NCI-H446 (cell line): ENCODE data around the gene DBI.
A peak's percentile ranks its signal among the peaks of the same experiment; 100 is the strongest.
"Not testable (repeated sequence)": the region's sequence is repeated elsewhere in the genome, so short reads cannot be mapped to it uniquely, and the experiment has no call there.

Experiments used
- DNase-seq, 2 experiments: peaks; one replicate each; lab custom pipeline; 2025; lab: John Stamatoyannopoulos, UW

The DBI gene

DNA sequence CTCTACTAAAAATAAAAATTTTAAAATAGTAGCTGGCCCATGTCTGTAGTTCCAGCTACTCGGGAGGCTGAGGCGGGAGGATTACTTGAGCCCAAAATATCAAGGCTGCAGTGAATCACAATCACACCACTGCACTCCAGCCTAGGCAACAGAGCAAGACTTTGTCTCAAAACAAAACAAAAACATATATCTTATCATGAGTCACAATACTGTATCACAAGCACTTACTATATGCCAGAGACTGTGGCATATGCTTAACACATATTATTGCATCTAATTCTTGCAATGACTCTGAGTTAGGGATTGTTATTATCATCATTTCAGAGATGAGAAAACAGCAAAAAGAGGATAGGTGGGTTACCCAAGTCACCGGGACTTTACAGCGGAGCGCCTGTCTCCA is 35.3 kb downstream of the DBI start:
- DNase-seq, result no peak

DNA sequence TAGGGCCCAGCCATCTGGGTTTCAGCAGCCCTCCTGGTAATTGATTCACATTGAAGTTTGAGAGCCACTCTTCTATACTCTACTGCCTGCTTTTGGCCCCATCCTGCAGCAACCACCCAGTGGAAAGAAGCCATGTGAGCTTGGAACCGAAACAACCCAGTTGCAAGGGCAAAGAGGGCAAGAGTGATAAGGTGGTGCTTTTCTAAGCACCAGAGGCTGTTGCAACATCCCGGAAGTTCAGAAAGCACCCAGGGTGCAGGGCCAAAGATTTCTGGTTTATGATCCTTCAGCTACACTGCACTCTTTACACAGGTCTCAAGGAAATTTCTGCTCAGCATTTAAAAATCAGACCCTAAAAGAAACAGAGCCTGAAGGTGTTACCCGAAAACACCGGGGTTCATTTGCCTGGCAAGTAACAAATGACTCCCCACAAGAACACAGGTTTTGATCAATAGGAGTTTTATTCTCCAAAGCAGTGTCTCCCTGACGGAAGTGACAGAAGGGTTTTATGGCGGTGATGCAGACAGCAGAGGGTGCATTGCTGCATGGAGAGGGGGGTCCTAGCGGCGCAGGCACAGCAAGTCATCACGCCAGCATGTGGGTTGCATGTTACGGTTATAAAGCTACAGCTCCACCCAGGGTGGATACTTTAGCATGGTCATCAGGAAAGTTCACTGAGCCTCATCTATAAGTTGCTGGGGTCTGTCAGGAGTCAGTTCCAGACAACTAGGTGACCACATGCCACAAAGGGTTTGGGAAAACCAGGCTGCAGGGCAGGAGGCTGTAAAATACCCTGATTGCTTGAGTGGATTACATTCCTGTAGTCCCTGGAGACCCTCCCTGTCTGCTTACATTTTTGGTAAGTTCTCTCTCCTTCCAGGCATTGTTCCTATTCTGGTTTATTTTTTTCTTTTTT is 36.1 kb downstream of the DBI start:
- DNase-seq, result no peak

DNA sequence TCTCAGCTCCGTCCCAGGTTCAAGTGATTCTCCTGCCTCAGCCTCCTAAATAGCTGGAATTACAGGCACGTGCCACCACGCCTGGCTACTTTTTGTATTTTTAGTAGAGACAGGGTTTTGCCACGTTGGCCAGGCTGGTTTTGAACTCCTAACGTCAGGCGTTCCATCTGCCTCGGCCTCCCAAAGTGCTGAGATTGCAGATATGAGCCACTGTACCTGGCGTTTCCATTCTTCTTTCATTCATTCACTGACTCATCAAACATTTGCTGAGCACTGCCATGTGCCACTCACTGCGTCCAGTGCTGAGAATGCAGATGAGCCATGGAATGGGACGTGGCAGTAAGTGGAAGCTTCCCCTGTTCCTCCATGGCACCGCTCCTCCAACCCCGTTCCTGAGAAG is 36.8 kb downstream of the DBI start:
- not testable (repeated sequence) for DNase-seq

DNA sequence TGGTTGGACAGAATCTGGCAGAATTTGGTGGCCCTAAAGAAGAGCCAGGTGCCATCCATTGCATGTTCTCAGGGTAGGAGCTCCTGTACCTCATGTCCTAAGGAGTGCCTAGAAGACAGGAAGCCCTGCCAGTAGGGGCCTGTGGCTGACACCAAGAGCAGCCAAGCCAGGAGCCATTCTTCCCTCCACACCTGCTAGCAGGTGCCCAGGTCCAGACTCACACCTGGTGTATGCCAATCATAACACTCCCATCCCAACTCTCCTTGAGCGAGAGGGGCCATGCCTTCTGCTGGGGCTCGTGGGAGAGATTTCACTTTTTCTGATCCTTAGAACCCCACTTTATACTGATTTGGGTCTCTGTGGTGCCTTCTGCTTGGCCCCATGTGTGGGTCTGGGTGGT is 38.4 kb downstream of the DBI start:
- no peak for DNase-seq

DNA sequence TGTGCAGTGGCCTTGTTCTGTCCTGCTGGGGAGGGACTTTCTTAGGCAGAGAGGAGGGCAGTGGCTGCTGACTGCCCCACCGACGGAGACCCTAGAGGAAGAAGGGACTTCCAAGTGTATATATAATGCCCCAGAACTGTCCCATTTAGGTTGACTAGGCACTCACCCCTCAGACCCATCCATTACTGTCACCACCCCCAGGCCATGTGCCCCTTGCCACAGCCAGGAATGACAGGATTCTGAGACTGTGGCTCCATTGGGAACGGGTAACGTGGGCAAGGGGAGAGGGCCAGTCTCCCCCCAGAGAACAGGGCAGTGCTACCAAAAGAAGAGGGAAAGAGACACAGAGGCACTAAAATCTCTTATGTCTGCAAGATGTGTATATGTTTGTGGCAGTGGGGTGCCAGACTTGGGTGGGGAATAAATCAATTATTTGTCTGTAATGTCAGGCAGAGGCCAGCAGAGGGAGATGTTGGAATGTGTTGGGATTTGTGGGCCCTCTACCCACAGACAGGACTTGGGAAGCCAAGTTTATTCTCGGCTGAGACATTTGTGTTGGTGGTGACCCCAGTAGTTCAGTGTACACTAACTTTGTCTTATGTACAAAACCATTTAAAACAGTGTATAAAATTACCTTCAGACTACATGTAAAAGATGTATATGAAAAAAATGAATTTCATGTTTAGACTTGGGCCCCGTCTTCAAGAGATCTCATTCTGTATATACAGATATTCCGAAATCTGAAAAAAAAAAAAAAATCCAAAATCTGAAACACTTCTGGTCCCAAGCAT is 40.8 kb downstream of the DBI start:
- peak; percentile 38 to 74 for DNase-seq

DNA sequence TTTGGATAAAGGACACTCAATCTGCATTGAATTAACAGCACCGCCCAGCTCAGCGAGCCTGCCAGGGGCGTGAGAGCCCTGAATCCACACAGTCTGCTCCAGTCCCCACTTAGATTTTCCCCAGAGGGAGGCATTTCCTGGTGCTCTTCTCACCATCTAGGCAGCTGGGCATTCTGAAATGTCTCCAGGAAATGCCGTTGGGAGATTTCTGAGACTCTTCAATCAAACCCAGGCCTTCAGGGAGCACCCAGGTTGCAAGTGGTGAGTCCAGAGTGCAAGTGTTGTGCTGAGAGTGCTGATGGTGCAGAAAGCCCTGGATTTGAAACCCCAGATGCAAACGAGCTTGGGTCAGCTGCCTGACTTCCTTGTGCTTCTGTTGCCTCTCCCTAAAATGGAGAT is 41.4 kb downstream of the DBI start:
- no peak for DNase-seq

DNA sequence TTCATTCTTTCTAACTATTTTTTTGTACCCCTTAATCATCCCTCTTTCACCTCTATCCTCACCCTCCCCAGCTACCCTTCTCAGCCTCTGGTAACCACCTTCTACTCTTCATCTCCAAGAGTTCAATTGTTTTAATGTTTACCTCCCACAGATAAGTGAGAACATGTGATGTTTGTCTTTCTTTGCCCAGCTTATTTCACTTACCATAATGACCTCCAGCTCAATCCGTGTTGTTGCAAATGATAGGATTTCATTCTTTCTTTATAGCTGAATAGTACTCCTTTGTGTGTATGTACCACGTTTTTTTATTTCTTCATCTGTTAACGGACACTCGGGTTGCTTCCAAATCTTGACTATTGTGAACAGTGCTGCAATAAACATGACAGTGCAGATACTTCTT is 42.7 kb downstream of the DBI start:
- no peak for DNase-seq

DNA sequence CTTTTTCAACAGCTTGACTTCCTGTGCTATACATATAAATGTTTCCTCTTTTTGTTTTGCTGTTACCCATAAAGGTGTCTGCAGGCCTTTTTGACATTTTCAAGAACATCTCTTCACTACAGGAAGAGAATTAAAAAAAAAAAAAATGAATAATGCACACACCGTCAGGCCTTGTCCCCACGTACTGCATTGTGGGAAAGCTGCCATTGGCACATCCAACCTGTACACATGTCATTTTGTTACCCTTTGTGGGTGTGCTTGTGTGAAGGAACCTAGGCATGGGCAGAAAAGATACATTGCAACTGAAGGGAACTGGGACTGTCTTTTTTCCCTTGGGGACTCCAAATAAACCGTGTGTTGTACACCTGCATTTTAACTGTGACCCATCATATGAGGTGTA is 48.1 kb downstream of the DBI start:
- no peak for DNase-seq

DNA sequence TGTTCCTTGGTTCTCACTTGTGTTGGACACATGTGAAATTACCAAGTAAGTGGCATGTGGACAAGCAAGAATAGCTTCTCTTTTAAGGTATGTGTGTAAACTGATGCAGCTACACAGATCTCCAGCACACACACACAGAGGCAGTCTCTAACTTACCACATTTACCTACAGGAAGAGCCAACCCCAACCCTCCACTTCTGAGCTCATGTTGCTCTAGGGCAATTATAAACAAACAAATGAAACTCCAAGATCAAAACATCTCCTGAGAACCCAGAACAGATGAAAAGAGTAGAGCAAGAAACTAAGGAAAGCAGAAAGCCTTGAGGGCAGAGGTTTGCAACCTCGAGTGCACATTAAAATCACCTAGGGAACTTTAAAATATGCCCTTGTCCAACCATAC is 48.9 kb downstream of the DBI start:
- no peak for DNase-seq

DNA sequence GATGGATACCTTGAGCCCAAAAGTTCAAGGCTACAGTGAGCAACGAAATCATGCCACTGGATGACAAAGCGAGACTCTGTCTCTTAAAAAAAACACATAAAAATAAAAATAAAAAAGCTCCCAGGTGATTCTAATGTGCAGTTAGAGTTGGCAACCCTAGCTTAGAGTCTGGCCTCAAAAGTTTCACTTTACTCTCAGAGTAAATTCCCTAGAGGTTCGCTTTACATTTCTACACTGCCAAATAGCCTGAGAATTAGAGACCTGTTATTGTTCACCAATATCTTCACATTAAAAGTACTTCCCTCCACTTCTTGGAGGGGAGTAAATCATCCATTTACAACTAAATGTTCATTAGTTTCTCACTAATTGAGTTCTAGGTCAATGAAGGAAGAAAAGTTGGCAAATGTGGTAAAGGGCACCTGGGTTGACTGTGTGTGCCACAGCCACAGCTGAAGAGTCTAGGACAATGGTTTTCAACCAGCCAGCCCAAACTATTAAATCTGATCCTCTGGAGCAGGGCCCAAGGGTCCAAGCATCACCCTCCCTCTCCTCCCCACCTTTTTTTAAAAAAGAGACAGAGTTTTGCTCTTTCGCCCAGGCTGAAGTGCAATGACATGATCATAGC is 49.6 kb downstream of the DBI start:
- no peak for DNase-seq

DNA sequence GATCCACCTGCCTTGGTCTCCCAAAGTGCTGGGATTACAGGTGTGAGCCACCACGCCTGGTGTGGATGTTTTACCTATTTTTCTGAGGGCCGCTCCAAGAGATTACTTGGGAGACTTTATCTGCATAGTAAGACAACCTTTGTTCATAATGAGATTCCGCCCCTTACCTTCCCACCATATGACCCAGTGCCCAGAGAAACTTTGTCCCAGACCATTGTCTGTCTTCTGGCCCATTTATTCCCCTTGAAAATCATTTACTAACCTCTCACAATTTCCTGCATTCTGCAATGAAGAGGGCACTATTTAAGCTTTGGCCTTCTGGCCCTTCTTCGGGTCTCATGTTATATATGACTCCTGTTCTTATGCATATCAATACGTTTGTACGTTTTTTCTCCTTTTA is 51.1 kb downstream of the DBI start:
- no peak for DNase-seq

DNA sequence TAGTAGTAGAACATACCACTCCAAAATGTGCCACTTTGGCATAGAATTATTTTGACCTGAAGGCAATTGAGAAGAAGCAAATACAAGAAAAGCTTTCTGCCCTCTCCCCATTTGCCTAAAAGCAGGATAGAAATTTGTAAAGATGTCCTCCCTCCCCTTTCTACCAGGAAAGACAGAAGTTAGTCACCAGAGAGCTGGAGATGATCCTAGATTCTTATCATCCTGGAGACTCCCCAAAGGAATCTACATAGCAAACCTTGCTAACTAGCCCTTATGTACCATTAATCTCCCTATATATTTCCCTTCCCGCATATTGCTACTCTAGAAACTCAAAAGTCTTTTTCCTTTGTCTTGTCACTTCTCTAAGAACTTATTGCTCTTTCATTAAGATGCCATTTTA is 52.3 kb downstream of the DBI start:
- no peak for DNase-seq

DNA sequence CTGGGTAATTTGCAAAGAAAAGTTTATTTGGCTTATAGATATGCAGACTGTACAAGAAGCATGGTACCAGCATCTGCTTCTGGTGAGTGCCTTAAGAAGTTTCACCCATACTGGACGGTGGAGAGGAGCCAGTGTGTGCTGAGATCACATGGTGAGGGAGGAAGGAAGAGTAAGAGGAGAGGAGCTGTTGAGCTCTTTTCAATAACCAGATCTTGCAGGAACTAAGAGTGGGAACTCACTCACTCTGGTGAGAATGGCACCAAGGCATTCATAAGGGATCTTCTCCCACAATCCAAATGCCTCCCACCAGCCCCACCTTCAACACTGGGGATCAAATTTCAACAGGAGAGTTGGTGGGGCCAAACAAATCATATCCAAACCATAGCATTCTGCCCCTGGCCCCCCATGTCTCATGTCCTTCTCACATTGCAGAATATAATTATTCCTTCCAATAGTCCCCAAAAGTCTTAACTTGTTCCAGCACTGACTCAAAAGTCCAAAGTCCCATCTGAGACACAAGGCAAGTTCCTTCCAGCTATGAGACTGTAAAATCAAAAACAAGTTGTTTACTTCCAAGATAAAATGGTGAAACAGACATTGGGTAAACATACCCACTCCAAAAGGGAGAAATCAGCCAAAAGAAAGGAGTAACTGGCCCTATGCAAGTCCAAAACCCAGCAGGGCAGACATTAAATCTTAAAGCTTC is 53.2 kb downstream of the DBI start:
- no peak for DNase-seq

DNA sequence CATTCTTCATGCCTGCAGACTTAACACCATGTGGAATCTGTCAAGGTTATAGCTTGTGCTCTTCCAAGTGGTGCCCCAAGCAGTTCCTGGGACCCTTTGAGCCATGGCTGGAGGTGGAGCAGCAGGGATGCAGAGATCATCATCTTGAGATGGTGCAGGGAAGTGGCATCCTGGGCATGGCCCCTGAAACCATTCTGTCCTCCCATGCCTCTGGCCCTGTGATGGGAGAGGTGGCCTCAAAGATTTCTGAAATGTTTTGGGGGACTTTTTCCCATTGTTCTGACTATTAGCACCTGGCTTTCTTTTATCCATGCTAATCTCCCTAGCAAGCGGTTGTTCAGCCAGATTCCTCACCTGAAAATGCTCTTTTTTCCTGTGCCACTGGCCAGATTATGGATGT is 54.5 kb downstream of the DBI start:
- no peak for DNase-seq

DNA sequence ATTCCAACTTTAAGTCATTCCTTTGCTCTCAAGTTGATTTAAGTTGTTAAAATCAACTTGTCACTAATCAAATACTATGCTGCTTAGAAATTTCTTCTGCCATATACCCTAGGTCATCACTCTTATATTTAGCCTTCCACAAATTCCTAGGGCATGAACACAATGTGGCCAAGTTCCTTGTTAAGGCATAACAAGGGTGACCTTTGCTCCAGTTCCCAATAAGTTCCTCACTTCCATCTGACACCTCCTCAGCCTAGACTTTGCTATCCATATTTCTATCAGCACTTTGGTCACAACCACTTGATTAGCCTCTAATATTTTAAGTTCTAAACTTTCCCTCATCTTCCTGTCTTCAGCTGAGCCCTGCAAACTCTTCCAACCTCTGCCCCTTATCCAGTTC is 55.0 kb downstream of the DBI start:
- DNase-seq, result no peak
